Activated CD4-positive, alpha-beta T cell treated with anti-CD3 and anti-CD28 coated beads, Interleukin-10, Interleukin-2, amounts not matched to agents 100 ng/mL and 50 ng/mL, durations not matched to agents 16 hours and 8 hours (primary cell): ENCODE measurements around the gene RHOF.
"Not testable (repeated sequence)": the region's sequence is repeated elsewhere in the genome, so short reads cannot be mapped to it uniquely, and the experiment has no call there.

Experiments used
- DNase-seq: peaks from one replicate; pipeline ENCODE4 v3.0.0-alpha.2; 2020

Gene RHOF

DNA sequence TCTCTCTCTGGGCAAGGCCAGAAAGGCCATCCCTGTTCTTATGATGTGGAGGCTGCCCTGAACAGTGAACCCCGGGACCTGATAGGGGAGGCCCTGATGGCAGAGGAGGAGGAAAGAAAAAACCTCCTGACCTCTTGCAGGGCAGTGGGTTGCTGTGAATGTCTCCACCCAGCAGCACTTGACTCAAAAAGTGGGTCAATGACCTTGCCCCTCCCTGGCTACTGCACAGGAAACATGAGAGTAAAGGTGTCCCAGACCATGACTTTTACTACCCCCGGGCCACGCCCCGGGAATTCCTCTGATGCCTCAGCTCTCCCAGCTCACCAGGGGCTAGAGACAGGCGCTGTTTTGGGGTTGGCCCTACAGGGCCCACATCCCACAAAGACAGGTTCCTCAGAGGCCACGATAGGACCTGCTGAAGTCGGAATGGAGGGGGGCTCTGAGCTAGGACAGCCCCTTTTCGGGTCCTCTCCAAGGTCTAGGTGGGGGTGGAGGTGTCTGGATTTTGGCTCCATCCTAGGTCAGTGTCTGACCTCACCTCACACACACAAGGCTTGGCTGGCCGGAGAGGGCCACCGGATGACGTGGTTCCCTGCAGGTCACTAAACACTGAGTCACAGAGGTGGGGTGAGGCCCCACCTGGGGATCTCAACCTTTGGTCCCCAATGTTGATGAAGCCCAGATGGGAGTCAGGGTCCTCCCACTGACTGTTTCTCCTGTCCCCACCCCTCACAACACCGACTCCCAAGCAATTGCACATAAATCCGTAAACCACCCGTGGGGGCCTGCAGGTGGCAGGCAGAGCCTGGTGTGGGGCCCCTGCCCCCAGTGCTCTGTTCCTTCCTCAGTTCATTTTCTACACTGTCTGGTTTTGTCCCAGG, 1.6 kb downstream of the RHOF start:
- DNase-seq, result peak; percentile 56

- not testable (repeated sequence) for DNase-seq
Measured at GRCh38 chr12:121790785-121791184, 2.7 kb downstream of the RHOF start.

- peak; percentile 96 for DNase-seq
Measured at GRCh38 chr12:121789800-121790728, 3.4 kb downstream of the RHOF start.

DNA sequence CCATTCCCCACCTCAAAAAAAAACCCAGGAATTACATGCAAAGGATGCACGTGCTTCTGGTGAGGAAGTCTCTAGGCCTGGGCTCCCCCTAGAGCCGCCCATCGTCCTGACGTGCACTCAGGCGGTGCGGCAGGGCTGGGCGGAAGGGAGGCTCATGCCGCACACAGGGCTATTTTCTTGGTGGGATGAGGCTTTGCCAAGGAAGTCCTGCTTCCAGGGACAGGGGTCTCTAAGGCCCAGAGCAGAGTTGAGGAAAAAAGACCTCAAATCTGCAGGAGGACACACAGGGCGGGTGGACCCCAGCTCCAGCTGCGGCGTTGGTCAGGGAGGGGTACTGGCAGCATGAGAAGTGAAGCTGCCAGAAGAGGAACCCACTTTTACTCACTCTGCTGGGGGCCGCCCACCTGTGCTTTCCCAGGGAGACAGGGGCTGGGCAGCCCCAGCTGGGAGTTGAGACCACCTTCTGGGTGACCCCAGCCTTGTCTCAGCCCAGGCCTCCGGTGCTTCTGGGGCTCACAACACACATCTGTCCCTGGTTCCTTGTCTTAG, 4.2 kb downstream of the RHOF start:
- DNase-seq, result peak; percentile 65

- no peak for DNase-seq
Measured at GRCh38 chr12:121788176-121788818, 5.2 kb downstream of the RHOF start.

GRCh38 chr12:121787063-121788025, 6.1 kb downstream of the RHOF start:
- peak; percentile 69 for DNase-seq

GRCh38 chr12:121786440-121786825, 7.1 kb downstream of the RHOF start:
- DNase-seq, result no peak

GRCh38 chr12:121784460-121784859, 9.0 kb downstream of the RHOF start:
- no peak for DNase-seq

DNA sequence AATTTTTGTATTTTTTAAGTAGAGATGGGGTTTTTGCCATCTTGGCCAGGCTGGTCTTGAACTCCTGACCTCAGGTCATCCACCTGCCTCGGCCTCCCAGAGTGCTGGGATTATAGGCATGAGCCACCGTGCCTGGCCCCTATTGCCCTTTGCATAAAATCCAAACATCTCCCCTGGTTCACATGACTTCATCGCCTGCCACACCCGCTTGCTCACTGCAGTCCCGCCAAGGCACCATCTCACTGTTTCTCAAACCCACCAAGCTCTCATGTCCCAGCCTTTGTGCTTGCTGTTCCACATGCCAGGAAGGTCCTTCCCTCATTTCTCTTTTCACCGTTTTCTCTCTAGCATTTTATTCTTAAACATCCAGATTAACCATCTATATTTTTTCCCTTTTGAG, 9.7 kb downstream of the RHOF start:
- DNase-seq, result no peak

DNA sequence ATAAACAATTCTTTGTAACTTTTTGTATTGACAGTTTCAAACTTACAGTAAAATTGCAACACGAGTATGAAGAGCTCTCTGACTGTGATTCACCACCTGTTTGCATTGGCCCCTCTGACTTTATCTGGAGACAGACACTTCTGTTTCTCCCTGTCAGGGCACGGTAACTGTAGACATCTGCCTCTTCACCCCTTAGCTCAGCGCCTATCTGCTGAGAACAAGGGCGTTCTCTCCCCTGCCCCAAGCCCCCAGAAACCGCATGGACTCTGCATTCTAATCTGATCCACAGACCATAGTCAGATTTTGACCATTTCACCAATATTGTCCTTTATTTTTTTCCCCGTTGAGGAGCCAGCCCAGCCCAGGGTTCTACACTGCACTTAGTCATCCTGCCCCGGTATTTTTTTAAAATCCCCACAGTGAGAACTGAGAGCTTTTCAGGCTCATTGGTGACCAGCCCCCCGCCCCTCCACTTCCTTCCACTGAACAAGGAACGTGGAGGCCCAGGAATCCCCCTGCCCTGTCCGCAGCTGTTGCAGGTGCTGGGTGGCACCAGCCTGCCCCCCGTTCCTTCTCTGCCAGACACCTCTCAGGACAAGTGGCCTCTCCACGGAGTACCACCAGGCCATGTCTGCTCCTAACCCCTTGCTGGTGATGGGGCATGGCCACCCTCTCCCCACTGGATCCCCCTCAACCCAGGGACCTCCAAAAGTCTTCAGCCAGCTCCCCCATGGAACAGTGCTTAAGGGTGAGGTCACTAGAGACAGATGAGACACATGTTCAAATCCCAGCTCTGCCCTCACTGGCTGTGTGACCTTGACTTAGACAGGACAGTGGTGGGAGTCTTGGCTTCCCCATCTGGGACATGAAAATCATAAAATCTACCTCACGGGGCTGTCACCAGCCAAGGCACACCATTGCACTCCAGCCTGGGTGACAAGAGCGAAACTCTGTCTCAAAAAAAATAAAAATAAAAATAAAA, 11.2 kb downstream of the RHOF start:
- peak; percentile 76 for DNase-seq

DNA sequence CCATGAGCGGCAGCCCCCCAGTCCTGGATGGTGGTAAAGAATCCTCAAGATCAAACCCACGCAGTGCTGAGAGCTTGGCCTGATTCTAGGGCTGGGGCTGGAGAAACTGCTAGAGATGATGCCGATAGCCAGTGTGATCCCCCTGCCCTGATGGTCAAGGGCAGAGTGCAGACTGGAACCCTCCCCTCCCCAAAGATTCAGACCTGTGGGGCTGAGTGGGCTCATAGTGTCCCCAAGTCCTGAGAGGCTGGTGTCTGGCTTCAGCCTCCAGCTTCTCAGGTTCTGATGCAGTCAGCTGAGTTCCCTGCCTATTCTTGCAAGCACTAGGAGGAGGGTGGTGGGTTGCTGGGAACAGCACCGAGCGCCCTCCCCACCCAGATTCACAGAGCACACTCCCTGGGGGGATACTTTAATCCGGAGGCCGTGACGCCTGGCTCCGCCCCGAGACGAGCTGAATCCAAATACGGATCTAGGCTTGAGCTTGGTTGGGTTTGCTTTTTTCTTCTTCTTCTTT, 11.9 kb downstream of the RHOF start:
- no peak for DNase-seq

GRCh38 chr12:121780429-121780828, 13.1 kb downstream of the RHOF start:
- no peak for DNase-seq

DNA sequence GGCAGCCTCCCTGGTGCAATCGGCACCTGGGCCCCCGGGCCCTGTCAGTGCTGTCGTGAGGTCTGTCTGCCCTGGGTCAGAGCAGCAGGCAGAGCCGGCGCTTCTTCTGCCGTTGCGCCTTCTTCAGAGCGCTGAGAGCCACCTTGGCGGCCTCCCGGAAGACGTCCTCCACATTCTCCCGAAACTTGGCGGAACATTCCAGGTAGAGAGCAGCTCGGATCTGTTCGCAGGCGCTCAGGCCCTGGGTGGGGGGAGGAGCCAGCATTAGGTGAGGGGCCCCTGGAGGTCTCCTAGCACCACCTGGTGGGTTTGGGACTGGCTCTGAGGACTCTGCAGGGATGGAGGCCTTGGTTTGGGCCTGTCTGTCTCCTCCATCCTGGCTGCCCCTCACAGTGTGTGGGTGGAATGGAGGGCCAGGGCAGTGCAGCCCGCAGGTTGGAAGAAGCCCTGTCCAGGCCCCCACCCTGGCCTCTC, 14.0 kb downstream of the RHOF start:
- DNase-seq, result no peak

DNA sequence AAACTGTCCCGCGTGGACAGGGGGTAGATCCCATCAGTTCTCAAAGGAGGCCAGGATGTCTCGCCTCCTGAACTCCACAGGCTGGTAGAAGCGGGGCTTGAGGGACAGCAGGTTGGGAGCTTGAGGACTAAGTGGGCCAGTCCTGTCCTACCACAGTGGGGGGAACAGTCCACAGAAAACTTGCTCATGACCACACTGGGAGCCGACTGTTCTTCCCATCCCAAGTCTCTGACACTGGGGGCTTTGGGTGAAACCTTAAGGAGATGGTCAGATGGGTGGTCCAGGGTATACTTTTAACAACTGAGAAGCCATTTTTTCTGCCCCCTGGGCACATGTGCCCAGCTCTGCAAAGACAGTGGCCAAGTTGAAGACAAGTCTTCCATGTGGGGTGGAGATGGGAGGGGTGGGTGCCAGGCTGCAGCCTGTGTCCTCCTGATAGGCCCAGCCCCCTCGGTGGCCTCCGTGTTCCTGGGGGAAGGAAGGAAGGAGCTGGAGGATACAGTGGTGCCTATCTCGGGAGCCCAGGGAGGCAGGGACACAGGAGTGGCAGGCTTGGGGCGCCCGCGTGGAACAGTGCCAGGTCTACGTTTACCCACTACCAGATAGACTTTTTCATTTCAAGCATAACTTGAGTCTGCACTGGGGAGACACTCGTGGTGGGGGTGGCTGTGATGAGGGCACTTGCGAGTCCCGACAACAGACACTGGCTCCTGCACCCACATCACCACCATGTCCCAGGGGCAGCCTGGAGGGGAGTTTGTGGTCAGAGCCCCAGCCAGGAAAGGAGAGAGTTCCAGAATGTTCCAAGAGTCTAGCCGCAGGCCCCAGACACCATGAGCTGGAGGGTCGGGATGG, 14.7 kb downstream of the RHOF start:
- DNase-seq, result no peak

GRCh38 chr12:121776190-121777098, 17.0 kb downstream of the RHOF start:
- DNase-seq, result peak; percentile 90

DNA sequence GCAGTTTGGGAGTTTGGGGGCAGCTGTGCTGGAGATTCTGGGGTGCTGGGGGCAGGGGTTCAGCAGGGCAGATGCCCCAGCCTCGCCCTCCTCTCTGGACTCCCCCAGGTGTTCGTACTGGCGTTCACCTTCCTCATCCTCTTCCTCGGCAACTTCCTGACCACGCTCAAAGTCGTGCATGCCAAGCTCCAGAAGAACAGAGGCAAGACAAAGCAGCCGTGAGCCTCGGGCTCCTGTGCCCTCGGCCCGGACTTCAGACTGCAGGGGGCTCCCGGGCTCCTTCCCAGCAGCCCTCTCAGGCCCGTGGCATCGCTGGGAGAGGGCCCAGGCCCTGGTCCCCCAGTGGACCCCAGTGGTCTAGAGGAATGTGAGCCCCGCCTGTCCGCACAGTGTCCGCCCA, 18.0 kb downstream of the RHOF start:
- DNase-seq, result no peak

- no peak for DNase-seq
Measured at GRCh38 chr12:121774968-121775474, 18.5 kb downstream of the RHOF start.
